PC-3 (cell line): Measurements from ENCODE around the gene AIG1.

Source experiments
- CTCF ChIP-seq: fragments of 300-600 bp; sonication (generic); conservative IDR thresholded peaks from 2 replicates; pipeline ENCODE4 v1.5.1; 2017; ENCODE audit warnings: antibody characterized with exemption, low read depth, mild to moderate bottlenecking, low read length
- EZH2 ChIP-seq: fragments of 300-600 bp; sonication (generic); IDR thresholded peaks from one replicate; pipeline ENCODE4 v1.6.1; 2017; ENCODE audit warnings: antibody characterized with exemption, mild to moderate bottlenecking, low read length; ENCODE audit not compliant: unreplicated experiment

- TF ChIP-seq CTCF (no peak), EZH2 (no peak)
These were observed 127.6 kb downstream of the AIG1 start for GRCh38 chr6:143188292-143188691.
